MM.1S (cell line): ENCODE measurements around the gene BARHL1.

Experiments
- EZH2 ChIP-seq: fragments of 300-600 bp; sonication (generic); optimal IDR thresholded peaks from 2 replicates; pipeline ENCODE3; 2017; ENCODE audit warnings: low read depth, mild to moderate bottlenecking, antibody characterized with exemption, low read length, mixed read lengths
- EZH2phosphoT487 ChIP-seq: fragments of 300-600 bp; sonication (generic); IDR thresholded peaks from 2 replicates; pipeline ENCODE4 v1.6.1; 2018; ENCODE audit warnings: antibody characterized with exemption, low read length
- TF ChIP-seq, protein P1 (sequence below): fragments of 300-600 bp; sonication (generic); IDR thresholded peaks from 2 replicates; pipeline ENCODE4 v1.5.1; 2016; ENCODE audit warnings: antibody characterized with exemption, low read length, mixed read lengths

- TF ChIP-seq, protein P1, sequence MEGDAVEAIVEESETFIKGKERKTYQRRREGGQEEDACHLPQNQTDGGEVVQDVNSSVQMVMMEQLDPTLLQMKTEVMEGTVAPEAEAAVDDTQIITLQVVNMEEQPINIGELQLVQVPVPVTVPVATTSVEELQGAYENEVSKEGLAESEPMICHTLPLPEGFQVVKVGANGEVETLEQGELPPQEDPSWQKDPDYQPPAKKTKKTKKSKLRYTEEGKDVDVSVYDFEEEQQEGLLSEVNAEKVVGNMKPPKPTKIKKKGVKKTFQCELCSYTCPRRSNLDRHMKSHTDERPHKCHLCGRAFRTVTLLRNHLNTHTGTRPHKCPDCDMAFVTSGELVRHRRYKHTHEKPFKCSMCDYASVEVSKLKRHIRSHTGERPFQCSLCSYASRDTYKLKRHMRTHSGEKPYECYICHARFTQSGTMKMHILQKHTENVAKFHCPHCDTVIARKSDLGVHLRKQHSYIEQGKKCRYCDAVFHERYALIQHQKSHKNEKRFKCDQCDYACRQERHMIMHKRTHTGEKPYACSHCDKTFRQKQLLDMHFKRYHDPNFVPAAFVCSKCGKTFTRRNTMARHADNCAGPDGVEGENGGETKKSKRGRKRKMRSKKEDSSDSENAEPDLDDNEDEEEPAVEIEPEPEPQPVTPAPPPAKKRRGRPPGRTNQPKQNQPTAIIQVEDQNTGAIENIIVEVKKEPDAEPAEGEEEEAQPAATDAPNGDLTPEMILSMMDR, result no peak
- TF ChIP-seq EZH2, result no peak
- TF ChIP-seq EZH2phosphoT487, result no peak
These were observed 30.4 kb upstream of the BARHL1 start for GRCh38 chr9:132552041-132552440.
